DND-41 (cell line): ENCODE measurements around the gene BOLA2B.
"Not testable (repeated sequence)": the region's sequence is repeated elsewhere in the genome, so short reads cannot be mapped to it uniquely, and the experiment has no call there.

Source experiments
- EZH2 ChIP-seq: IDR thresholded peaks from 3 replicates; pipeline ENCODE4 v1.6.1; 2012; ENCODE audit warnings: borderline replicate concordance, low read depth, mild to moderate bottlenecking, moderate library complexity, low read length, inconsistent platforms; ENCODE audit not compliant: severe bottlenecking
- TF ChIP-seq, protein P1 (sequence below): IDR thresholded peaks from 2 replicates; pipeline ENCODE4 v1.5.1; 2012; ENCODE audit warnings: borderline replicate concordance, low read length, moderate library complexity, mild to moderate bottlenecking; ENCODE audit not compliant: poor library complexity, severe bottlenecking; ENCODE audit errors: extremely low read depth

DNA sequence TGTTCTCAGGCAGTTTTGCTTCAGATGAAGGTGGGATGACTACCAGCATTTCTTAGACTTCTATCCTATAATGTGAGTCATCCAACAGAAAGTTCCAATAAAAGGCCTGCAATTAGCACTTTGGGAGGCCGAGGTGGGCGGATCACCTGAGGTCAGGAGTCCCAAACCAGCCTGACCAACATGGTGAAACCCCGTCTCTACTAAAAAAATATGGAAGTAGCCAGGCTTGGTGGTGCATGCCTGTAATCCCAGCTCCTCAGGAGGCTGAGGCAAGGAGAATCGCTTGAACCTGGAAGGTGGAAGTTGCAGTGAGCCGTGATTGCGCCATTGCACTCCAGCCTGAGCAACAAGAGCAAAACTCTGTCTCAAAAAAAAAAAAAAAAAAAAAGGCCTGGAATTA, 16.6 kb downstream of the BOLA2B start:
- TF ChIP-seq, protein P1, sequence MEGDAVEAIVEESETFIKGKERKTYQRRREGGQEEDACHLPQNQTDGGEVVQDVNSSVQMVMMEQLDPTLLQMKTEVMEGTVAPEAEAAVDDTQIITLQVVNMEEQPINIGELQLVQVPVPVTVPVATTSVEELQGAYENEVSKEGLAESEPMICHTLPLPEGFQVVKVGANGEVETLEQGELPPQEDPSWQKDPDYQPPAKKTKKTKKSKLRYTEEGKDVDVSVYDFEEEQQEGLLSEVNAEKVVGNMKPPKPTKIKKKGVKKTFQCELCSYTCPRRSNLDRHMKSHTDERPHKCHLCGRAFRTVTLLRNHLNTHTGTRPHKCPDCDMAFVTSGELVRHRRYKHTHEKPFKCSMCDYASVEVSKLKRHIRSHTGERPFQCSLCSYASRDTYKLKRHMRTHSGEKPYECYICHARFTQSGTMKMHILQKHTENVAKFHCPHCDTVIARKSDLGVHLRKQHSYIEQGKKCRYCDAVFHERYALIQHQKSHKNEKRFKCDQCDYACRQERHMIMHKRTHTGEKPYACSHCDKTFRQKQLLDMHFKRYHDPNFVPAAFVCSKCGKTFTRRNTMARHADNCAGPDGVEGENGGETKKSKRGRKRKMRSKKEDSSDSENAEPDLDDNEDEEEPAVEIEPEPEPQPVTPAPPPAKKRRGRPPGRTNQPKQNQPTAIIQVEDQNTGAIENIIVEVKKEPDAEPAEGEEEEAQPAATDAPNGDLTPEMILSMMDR: not testable (repeated sequence)
- not testable (repeated sequence) for TF ChIP-seq EZH2
